Tibial nerve (tissue), 3 donors: Measurements from ENCODE around the gene GRHL1.
"Not testable (repeated sequence)": the region's sequence is repeated elsewhere in the genome, so short reads cannot be mapped to it uniquely, and the experiment has no call there.

Source experiments
- CTCF ChIP-seq, 5 experiments: fragments of 200-600 bp in 3 of 5; fragments of 450-650 bp in 2 of 5; sonication (generic) in 3 of 5; IDR thresholded peaks; one replicate each; pipeline ENCODE4 v1.5.1; 2016 to 2019; ENCODE audit warnings: antibody characterized with exemption in 5 of 5, mild to moderate bottlenecking in 3 of 5, moderate library complexity in 2 of 5
- POLR2A ChIP-seq, 2 donors: fragments of 450-650 bp; IDR thresholded peaks; one replicate each; pipeline ENCODE4 v1.6.1; 2017; ENCODE audit warnings: antibody characterized with exemption in 2 of 2, mild to moderate bottlenecking in 2 of 2, moderate library complexity in 2 of 2

GRCh38 chr2:10030798-10031197 is 79.3 kb downstream of the GRHL1 start:
- TF ChIP-seq CTCF, POLR2A (IDR thresholded peaks at IDR 0.05): not testable (repeated sequence)
